ENCODE data around the gene TNRC18.
"Not testable (repeated sequence)": the region's sequence is repeated elsewhere in the genome, so short reads cannot be mapped to it uniquely, and the experiment has no call there.

Gene TNRC18

DNA sequence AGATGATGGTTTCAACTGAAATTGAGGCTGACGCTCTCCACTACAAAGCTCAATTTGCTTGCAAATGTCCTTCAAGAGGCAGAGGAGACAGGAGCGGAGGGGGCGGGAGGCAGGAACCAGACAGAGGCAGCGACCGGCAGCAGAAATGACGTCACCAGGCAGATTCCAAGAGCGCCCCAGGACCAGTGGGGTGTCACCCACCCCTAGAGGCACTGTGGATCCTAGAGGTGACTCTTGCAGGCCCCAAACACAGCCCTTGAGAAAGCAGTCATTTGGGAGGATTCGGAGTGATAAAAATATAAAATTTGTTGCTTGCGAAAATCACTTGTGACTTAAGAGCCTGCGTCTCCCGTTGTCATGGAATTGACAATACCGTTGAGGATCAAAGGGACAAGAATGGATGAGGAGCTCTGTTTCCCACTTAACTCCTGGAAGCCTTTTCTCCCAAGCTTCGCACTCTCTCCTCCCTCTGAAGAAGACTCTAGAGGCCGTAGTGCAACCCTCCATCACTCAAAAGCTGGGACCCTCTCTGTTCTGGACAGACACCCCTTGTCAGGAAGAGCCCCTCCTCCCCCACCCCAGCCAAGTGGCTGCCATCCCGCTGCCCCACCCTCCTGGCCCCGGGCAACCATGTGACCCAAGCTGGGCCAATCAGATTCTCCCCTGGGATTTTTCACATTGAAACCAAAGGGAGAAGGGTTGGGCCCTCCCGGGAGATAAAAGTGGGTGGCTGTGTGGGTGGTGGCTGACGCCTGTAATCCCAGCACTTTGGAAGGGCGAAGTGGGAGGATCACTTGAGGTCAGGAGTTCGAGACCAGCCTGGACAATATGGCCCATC is 157.2 kb downstream of the TNRC18 start:
- TF ChIP-seq, protein P1, sequence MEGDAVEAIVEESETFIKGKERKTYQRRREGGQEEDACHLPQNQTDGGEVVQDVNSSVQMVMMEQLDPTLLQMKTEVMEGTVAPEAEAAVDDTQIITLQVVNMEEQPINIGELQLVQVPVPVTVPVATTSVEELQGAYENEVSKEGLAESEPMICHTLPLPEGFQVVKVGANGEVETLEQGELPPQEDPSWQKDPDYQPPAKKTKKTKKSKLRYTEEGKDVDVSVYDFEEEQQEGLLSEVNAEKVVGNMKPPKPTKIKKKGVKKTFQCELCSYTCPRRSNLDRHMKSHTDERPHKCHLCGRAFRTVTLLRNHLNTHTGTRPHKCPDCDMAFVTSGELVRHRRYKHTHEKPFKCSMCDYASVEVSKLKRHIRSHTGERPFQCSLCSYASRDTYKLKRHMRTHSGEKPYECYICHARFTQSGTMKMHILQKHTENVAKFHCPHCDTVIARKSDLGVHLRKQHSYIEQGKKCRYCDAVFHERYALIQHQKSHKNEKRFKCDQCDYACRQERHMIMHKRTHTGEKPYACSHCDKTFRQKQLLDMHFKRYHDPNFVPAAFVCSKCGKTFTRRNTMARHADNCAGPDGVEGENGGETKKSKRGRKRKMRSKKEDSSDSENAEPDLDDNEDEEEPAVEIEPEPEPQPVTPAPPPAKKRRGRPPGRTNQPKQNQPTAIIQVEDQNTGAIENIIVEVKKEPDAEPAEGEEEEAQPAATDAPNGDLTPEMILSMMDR (conservative IDR thresholded peaks at IDR 0.05; ENCODE audit: control insufficient read depth, insufficient read depth, low read depth, low read length), result no peak
- DNase-seq (ENCODE audit: low read depth), result no peak

GRCh38 chr7:5265320-5266190 is 158.1 kb downstream of the TNRC18 start:
- TF ChIP-seq, protein P1 (conservative IDR thresholded peaks at IDR 0.05; ENCODE audit: control insufficient read depth, insufficient read depth, low read depth, low read length), result no peak
- no peak for DNase-seq (ENCODE audit: low read depth)
- no peak overlapping the region for H3K4me3 ChIP-seq (ENCODE audit: control insufficient read depth, low read depth, low read length)

More for the DNA sequence above, 157.2 kb downstream of the TNRC18 start:
- H3K4me3 ChIP-seq (ENCODE audit: control insufficient read depth, low read depth, low read length), result no peak overlapping the region

- H3K4me3 ChIP-seq (ENCODE audit: control insufficient read depth, low read depth, low read length); DNase-seq (ENCODE audit: low read depth): not testable (repeated sequence)
Measured at GRCh38 chr7:5263066-5263465, 160.6 kb downstream of the TNRC18 start.

DNA sequence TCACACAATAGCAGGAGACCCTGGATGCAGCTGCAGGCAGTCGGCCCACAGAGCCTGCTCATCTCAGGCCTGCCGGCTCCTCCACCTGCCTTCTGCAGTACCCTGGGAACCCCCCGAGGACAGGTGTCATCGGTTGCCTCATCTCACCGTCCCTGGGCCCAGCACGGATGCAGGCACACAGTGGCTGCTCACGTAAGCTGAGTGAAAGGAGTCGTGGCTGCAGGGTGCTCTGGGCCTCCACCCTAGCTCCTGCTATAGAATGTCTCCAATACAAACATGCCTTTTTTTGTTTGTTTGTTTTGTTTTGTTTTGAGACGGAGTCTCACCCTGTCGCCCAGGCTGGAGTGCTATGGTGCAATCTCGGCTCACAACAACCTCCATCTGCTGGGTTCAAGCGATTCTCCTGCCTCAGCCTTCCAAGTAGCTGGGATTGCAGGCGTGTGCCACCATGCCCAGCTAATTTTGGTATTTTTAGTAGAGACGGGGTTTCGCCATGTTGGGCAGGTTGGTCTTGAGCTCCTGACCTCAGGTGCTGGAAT is 163.0 kb downstream of the TNRC18 start:
- not testable (repeated sequence) for H3K4me3 ChIP-seq (ENCODE audit: control insufficient read depth, low read depth, low read length); DNase-seq (ENCODE audit: low read depth)

Data from fibroblast of mammary gland (primary cell).